ENCODE data around the gene YPEL1. TPM values are rescaled to one million over a fixed set of nuclear protein-coding genes. Genes with fewer than 3 reads are reported as not detected.
"Not testable (repeated sequence)": the region's sequence is repeated elsewhere in the genome, so short reads cannot be mapped to it uniquely, and the experiment has no call there.

The YPEL1 gene
- polyA plus RNA-seq, 1 donor from 2014 or later = 16.8 TPM

DNA sequence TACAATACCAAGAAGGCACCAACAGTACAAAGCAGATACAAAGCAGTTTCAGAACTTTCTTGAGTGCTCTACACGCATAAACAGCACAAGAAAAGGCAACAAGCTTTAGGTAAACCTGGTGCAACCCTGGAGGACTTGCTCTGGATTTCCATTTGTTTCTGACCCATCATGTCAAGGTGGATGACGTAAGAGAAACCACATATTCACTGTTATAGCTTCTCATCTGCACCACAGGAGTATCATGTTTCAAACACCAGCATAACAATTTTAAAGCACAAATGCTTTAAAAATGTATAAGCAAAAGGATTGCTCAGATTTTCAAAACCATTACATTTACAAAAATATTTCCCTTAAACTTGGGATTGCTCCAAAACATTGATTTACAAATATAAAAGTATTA lies 25.0 kb upstream of the YPEL1 start:
- Mint-ChIP-seq H3K36me3 (peaks cover 8% of the 10 kb centered on the region), H3K27ac (no peak overlapping the region), H3K4me1 (peaks cover 0 to 4% (median 4%) of the 10 kb centered on the region in 3 donors), H3K9me3 (no peaks in the 10 kb centered on the region), H3K4me3 (no peak overlapping the region), H3K27me3 (no peaks in the 10 kb centered on the region)

DNA sequence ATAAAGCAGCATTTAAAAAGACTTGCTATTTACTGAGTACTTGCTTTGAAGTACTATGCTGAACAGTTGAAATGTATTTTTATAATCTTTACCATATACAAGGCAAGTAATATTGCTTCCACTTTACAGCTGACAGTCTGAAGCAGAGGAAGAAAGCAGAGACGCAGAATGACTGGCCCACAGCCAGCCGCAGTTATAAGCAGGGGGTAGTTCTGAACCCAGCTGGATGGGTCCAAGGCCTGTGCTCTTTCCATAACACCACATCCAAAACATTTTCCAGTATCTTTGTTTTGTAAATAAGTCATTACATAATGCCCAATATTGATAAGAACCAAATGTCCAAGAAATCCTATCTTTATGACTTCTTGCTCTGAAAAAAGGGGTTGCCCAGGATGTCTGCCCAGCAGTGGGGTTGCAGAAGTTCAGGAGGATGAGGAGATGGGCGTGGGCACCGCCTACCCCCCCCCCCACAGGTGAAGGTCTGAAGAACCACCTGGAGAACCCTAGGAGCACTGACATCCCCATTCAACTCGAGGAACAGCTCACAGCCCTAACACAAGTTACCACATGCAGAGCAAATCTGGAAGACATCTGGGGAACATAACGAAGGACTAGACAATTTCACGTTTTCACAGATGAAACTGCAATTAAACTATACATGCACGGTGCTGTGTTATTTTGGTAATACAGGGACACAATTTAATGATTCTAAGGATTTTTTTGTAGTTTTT lies 24.2 kb upstream of the YPEL1 start:
- Mint-ChIP-seq H3K4me1 (peaks cover 2 to 7% (median 5%) of the 10 kb centered on the region in 3 donors), H3K36me3 (peaks cover 8% of the 10 kb centered on the region), H3K9me3 (no peaks in the 10 kb centered on the region), H3K27me3 (no peaks in the 10 kb centered on the region), H3K4me3 (no peak overlapping the region), H3K27ac (no peak overlapping the region)

DNA sequence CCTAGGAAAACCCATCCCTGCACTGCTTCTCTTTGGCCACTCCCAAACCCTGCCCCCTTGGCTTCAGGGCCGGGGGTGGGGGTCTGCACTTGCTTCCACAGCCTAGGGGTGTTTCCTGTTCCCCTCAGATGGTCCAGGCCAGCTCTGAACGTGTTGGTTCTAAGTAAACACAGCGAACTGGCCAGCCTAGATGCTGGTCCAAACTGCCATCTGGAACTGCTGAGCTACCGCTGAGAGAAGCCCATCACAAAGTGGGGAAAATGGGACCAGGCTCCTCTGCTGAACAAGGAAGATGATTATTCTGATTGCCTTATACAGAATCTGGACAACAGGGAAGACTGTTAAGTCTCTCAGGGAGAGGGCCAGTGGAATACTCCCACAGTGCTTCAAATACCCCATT lies 23.5 kb upstream of the YPEL1 start:
- H3K36me3 Mint-ChIP-seq = peaks cover 8% of the 10 kb centered on the region
- no peak overlapping the region for H3K27ac Mint-ChIP-seq
- peak overlapping the region in 1 of 4 donors; percentile 86 for H3K4me3 Mint-ChIP-seq
- no peaks in the 10 kb centered on the region for H3K27me3 Mint-ChIP-seq
- peaks cover 7 to 13% (median 10%) of the 10 kb centered on the region in 3 donors for H3K4me1 Mint-ChIP-seq
- H3K9me3 Mint-ChIP-seq = no peaks in the 10 kb centered on the region

DNA sequence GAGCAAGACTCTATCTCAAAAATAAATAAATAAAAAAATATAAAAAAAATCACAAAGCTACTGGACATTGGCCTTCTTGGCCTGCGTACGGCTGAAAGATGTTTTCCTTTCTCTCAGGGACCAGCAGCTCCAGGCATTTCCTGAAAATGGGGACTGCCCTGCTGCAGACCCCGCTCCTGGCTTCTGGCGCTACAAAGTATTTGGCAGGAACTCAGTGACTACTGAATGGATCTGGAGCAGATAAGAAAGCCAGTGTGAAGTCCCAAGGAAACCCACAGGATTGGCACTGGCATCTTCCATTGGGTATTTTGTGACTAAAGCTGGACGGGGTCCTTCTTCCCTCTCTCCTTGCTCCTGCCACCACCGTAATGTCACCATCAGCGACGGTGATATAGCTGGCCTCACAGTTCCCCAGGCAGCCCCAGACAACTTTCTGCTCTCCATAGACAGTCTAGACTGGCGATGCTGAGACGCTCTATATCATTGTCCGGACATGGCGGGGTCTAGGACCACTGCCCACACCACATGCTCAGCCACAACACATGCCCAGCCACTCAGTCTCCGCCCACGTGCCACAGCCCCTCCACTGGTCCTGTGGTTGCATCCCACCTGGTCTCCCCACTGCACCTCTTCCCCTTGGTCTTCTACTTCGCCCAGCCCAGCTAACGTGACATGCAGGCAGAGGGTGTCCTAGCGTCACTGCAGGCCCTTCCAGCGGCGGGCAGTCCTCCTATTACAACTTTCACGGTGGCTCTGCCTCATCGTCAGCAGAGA lies 22.7 kb upstream of the YPEL1 start:
- Mint-ChIP-seq H3K36me3 (peaks cover 8% of the 10 kb centered on the region), H3K27ac (peak overlapping the region in 1 of 3 donors; percentile 26), H3K27me3 (no peaks in the 10 kb centered on the region), H3K4me3 (peak overlapping the region in 1 of 4 donors; percentile 49), H3K9me3 (no peaks in the 10 kb centered on the region), H3K4me1 (peaks cover 7 to 13% (median 10%) of the 10 kb centered on the region in 3 donors)

DNA sequence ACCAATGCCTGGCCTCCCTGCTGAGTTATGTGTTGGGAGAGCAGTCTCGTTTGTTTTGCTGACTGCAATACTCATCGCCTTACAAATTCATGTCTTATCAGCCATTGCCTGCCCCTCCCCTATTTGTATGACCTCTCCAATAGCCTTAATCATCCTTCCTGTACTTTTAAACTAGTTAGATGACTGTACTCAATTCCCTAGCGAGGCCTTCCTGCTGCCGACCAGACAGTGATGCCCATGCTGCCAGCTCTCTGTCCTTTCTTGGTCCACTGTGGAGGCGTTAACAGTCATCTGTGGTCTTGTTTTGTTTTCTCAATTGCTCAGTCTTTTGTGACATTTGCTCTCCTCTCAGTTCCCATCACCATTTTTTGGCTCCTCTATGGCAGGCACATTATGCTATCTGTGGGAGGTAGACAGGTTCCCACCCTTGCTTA lies 20.3 kb upstream of the YPEL1 start:
- no peaks in the 10 kb centered on the region for H3K27me3 Mint-ChIP-seq
- H3K36me3 Mint-ChIP-seq = peaks cover 5% of the 10 kb centered on the region
- peak overlapping the region in 1 of 3 donors; percentile 26 for H3K27ac Mint-ChIP-seq
- peak overlapping the region in 1 of 4 donors; percentile 48 for H3K4me3 Mint-ChIP-seq
- H3K9me3 Mint-ChIP-seq = no peaks in the 10 kb centered on the region
- peaks cover 7 to 13% (median 10%) of the 10 kb centered on the region in 3 donors for H3K4me1 Mint-ChIP-seq

DNA sequence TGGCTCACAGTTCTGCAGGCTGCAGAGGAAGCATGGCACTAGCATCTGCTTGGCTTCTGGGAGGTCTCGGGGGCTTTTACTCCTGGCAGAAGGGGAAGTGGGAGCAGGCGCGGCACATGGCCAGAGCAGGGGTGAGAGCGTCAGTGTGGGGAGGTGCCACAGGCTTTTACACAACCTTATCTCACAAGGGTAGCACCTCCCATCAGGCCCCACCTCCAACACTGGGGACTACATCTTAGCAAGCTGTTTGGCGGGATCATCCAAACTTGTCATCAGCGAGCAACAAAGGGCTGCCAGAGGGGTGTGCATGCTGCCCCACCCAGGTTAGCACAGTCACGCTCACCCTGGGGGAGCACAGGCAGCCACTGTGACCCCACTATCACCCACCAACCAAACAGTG lies 18.9 kb upstream of the YPEL1 start:
- Mint-ChIP-seq H3K27ac (peak overlapping the region in 2 of 3 donors; percentile 30 to 67), H3K9me3 (no peaks in the 10 kb centered on the region), H3K27me3 (no peaks in the 10 kb centered on the region), H3K4me1 (peaks cover 7 to 13% (median 10%) of the 10 kb centered on the region in 3 donors), H3K4me3 (peak overlapping the region in 2 of 4 donors; percentile 20 to 50), H3K36me3 (peaks cover 5% of the 10 kb centered on the region)

DNA sequence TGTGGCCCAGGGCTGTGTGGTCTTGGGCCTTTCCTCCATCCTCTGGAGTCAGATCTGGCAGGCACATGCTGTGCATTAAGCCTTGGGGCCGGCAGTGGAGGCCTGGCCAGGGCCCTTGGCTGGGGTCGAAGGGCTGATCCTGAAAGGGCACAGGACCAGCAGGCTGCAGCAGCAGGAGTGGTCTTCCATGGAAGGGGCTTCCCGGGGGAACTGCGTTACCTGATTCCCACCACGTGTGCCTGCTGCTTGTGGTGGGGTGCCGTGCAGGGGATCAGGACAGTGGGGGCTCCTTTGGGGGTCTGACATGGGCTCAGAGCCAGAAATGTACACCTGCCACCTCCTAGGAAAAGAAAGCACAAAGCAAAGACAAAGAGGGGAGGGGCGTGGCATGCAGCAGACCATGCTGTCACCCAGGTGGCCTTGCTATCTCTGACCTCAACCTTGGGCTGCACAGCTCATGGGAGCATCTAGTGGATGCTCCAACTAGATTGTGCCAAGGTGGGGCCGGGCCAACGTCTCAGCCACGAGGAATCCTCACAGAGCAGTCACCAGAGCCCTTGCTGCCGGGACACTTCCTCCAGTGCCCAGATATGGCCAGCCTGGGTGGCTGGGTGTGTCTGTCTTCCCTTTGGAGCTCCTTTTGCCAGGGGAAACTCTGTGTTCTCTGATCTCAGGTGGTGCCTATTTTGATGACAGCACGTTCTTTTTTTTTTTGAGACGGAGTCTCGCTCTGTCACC lies 17.9 kb upstream of the YPEL1 start:
- peak overlapping the region in 1 of 3 donors; percentile 30 for H3K27ac Mint-ChIP-seq
- peaks cover 5% of the 10 kb centered on the region for H3K36me3 Mint-ChIP-seq
- H3K4me1 Mint-ChIP-seq = peaks cover 8 to 13% (median 10%) of the 10 kb centered on the region in 3 donors
- no peaks in the 10 kb centered on the region for H3K27me3 Mint-ChIP-seq
- no peak overlapping the region for H3K4me3 Mint-ChIP-seq
- H3K9me3 Mint-ChIP-seq = no peaks in the 10 kb centered on the region

DNA sequence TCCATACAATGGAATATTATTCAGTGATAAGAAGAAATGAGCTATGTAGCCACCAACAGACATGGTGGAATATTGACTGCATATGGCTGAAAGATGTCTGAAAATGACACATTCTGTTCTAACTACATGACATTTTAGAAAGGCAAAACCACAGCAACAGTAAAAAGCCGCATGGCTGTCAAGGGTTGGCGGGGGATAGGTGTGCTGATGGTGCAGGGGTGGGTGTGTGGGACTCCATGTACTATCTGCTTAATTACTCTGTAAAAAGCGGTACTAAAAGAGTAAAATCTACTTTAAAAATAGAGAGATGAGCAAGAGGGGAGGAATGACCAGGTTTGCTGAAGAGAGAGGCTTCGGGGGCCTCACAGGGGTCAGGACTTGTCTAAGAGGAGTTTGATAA lies 16.7 kb upstream of the YPEL1 start:
- Mint-ChIP-seq H3K4me3 (no peak overlapping the region), H3K9me3 (no peaks in the 10 kb centered on the region), H3K4me1 (peaks cover 9 to 13% (median 10%) of the 10 kb centered on the region in 3 donors), H3K36me3 (peaks cover 2% of the 10 kb centered on the region), H3K27me3 (no peaks in the 10 kb centered on the region), H3K27ac (no peak overlapping the region)

DNA sequence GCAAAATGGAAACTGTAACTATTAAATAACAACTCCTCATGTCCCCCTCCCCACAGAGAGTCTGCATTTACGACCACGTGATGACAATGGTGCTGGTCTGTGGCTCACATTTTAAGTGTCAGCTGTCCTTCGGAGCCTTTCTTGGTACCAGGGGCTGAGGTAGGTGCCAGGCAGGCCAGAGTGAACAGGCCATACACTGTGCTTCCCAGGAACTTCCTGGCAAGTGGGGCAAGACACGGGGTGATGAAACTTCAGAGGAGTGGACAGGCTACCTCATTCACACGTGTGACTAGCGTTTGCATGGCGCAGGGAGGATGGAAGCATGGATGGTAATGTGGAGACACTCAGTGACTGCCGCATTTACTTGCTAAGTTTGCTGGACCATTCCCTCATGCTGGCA lies 10.4 kb upstream of the YPEL1 start:
- Mint-ChIP-seq H3K36me3 (no peaks in the 10 kb centered on the region), H3K27me3 (no peaks in the 10 kb centered on the region), H3K4me3 (no peak overlapping the region), H3K27ac (no peak overlapping the region), H3K4me1 (peaks cover 0 to 3% (median 0%) of the 10 kb centered on the region in 3 donors), H3K9me3 (no peaks in the 10 kb centered on the region)

DNA sequence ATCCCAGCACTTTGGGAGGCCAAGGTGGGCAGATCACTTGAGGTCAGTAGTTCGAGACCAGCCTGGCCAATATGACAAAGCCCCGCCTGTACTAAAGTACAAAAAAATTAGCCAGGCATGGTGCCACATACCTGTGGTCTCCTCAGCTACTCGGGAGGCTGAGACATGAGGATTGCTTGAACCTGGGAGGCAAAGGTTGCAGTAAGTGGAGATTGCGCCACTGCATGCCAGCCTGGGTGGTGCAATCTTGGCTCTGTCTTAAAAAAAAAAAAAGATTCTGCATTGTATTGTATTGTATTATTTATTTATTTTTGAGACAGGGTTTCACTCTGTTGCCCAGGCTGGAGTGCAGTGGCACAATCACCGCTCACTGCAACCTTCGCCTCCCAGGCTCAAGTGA lies 9.3 kb upstream of the YPEL1 start:
- not testable (repeated sequence) for H3K27ac Mint-ChIP-seq, H3K9me3 Mint-ChIP-seq, H3K36me3 Mint-ChIP-seq, H3K27me3 Mint-ChIP-seq, H3K4me1 Mint-ChIP-seq, H3K4me3 Mint-ChIP-seq

DNA sequence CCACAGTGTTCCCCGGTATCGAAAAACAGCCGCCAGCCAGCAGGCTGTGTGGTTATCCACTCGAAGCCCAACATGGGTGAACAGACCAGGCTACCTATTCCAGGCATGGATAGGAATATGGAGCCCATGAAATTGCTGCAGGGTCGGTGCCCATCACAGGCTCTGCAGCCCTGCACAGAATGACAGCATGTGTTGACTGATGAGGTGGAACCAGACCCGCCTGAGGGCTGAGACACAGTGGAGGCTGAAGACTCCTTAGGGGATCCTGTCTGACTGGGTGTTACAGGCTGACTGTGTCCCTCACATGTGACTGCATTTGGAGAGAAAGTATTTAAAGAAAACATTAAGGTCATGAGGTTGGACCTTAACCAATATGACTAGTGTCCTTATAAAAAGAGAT lies 6.2 kb upstream of the YPEL1 start:
- Mint-ChIP-seq H3K27me3 (no peaks in the 10 kb centered on the region), H3K27ac (no peak overlapping the region), H3K4me1 (peaks cover 0 to 11% (median 7%) of the 10 kb centered on the region in 3 donors), H3K36me3 (peaks cover 2% of the 10 kb centered on the region), H3K9me3 (no peaks in the 10 kb centered on the region), H3K4me3 (no peak overlapping the region)

DNA sequence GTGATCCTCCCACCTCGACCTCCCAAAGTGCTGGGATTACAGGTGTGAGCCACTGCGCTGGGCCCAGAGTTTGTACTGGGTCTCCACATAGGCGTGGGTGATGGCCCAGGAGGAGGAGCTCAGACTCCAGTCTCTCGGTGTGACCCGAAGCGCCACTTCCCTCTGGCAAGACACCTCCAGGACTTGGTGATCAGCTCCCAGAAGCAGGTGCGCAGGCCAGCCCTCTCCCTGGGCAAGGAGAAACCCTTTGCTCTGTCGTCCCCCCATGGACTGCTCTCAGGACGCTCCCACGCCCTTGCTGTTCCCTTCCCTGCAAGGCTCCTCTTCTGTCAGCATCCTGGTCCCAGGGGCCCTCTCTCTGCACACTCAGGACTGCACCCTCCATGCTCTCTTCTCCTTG lies 5.5 kb upstream of the YPEL1 start:
- peaks cover 2% of the 10 kb centered on the region for H3K36me3 Mint-ChIP-seq
- H3K27me3 Mint-ChIP-seq = no peaks in the 10 kb centered on the region
- H3K4me3 Mint-ChIP-seq = no peak overlapping the region
- H3K9me3 Mint-ChIP-seq = no peaks in the 10 kb centered on the region
- H3K27ac Mint-ChIP-seq = no peak overlapping the region
- peaks cover 0 to 11% (median 7%) of the 10 kb centered on the region in 3 donors for H3K4me1 Mint-ChIP-seq

DNA sequence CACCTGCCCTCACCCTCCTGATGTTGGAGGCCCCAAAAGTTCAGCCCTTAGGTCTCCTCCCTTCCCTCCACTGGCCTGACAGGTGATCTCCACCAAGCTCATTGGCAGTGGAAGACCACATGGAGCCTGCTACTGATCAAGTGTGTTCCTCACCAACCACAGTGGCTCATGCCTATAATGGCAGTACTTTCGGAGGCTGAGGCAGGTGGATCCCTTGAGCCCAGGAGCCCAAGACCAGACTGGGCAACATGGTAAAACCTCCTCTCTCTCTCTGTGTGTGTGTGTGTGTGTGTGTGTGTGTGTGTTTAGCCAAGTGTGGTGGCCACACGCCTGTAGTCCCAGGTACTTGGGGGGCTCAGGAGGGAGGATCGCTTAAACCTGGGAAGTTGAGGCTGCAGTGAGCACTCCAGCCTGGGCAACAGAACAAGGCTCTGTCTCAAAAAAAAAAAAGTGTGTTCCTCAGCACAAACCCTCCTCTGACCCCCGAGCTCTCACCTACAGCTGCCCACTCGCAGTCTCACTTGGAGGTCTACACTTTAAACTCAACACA lies 4.3 kb upstream of the YPEL1 start:
- Mint-ChIP-seq H3K4me3 (peak overlapping the region in 1 of 4 donors; percentile 56), H3K4me1 (peaks cover 4 to 11% (median 7%) of the 10 kb centered on the region in 3 donors), H3K27me3 (no peaks in the 10 kb centered on the region), H3K9me3 (no peaks in the 10 kb centered on the region), H3K27ac (peak overlapping the region in 2 of 3 donors; percentile 43 to 57), H3K36me3 (peaks cover 2% of the 10 kb centered on the region)

DNA sequence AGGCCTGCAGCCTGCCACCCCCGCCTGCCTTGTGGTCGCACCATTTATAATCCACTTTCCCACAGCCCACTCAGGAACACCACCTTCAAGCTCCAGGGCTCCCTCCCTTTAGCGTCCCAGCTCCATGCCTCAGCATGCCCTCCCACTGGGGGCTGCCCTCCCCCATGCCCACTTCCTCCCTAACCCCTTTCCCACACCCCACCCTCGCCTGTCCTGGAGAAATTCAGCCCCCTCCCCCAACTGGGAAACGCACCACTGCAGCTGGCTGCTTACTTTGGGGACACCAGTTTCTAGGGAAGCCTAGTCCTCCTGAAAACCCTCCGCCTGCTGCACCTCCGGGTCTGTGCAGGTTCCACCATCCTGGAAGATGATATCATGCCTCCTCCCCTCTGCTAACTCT lies 3.4 kb upstream of the YPEL1 start:
- H3K4me3 Mint-ChIP-seq = peak overlapping the region in 1 of 4 donors; percentile 41
- H3K4me1 Mint-ChIP-seq = peaks cover 12 to 16% (median 13%) of the 10 kb centered on the region in 3 donors

More for the DNA sequence above, 3.4 kb upstream of the YPEL1 start:
- Mint-ChIP-seq H3K36me3 (peaks cover 2% of the 10 kb centered on the region), H3K9me3 (no peaks in the 10 kb centered on the region), H3K27ac (peak overlapping the region in 1 of 3 donors; percentile 57), H3K27me3 (no peaks in the 10 kb centered on the region)
